HEK293 (cell line): Measurements from ENCODE around the gene STK10.

ENCODE experiments used
- CTCF ChIA-PET: fragments of 350-600 bp; formaldehyde crosslinking; extraction: SDS; loops from one replicate; lab custom pipeline; 2021; ENCODE audit warnings: antibody characterized with exemption; lab: Yijun Ruan, JAX
- POLR2A ChIA-PET: fragments of 300-600 bp; formaldehyde crosslinking; extraction: SDS; loops from one replicate; lab custom pipeline; 2020; ENCODE audit warnings: antibody characterized with exemption, inconsistent platforms; lab: Yijun Ruan, JAX
- H3K27ac ChIP-seq: fragments of 200-500 bp; sonication (Bioruptor generic); 2 replicates; pipeline ENCODE4 v1.5.1; 2014; ENCODE audit warnings: low read depth, low read length, control low read depth, inconsistent platforms; ENCODE audit errors: extremely low read depth
- H3K36me3 ChIP-seq, 2 experiments: fragments of 200-500 bp in 1 of 2; sonication (Bioruptor generic) in 1 of 2; 1 replicate in 1 of 2; 2 replicates in 1 of 2; pipeline ENCODE4 v1.5.1; 2014 to 2017; ENCODE audit warnings: inconsistent platforms in 2 of 2, low read length in 2 of 2; ENCODE audit not compliant: control insufficient read depth in 2 of 2, insufficient read depth in 1 of 2
- H3K4me1 ChIP-seq: fragments of 200-500 bp; sonication (Bioruptor generic); 2 replicates; pipeline ENCODE4 v1.5.1; 2014; ENCODE audit warnings: mild to moderate bottlenecking, low read length, inconsistent platforms; ENCODE audit not compliant: control insufficient read depth, insufficient read depth
- H3K4me3 ChIP-seq: 2 replicates; pipeline ENCODE4 v1.5.1; 2011; ENCODE audit warnings: low read depth, mild to moderate bottlenecking, control low read depth, low read length, moderate library complexity
- H3K9me3 ChIP-seq: fragments of 200-500 bp; sonication (Bioruptor generic); 2 replicates; pipeline ENCODE4 v1.5.1; 2014; ENCODE audit warnings: low read depth, low read length, inconsistent platforms; ENCODE audit not compliant: control insufficient read depth, insufficient read depth
- GFI1B ChIP-seq: fragments of 450-650 bp; formaldehyde crosslinking; IDR thresholded peaks from 2 replicates; pipeline ENCODE4 v1.5.1; 2016; ENCODE audit warnings: missing biosample characterization, missing genetic modification characterization
- OSR2 ChIP-seq: fragments of 450-650 bp; formaldehyde crosslinking; IDR thresholded peaks from 2 replicates; pipeline ENCODE4 v1.5.1; 2016; ENCODE audit warnings: missing biosample characterization, missing genetic modification characterization
- SCRT1 ChIP-seq: fragments of 450-650 bp; formaldehyde crosslinking; IDR thresholded peaks from 2 replicates; pipeline ENCODE4 v1.5.1; 2016; ENCODE audit warnings: missing biosample characterization, missing genetic modification characterization, borderline replicate concordance
- ZNF121 ChIP-seq: fragments of 450-650 bp; formaldehyde crosslinking; IDR thresholded peaks from 2 replicates; pipeline ENCODE4 v1.5.1; 2016; ENCODE audit warnings: missing biosample characterization, missing genetic modification characterization
- ZNF169 ChIP-seq: fragments of 450-650 bp; formaldehyde crosslinking; IDR thresholded peaks from 2 replicates; pipeline ENCODE4 v1.5.1; 2016; ENCODE audit warnings: missing biosample characterization, missing genetic modification characterization
- ZNF202 ChIP-seq: fragments of 450-650 bp; formaldehyde crosslinking; IDR thresholded peaks from 2 replicates; pipeline ENCODE4 v1.5.1; 2016; ENCODE audit warnings: missing biosample characterization, missing genetic modification characterization, borderline replicate concordance
- ZNF394 ChIP-seq: fragments of 450-650 bp; formaldehyde crosslinking; IDR thresholded peaks from 2 replicates; pipeline ENCODE4 v1.5.1; 2016; ENCODE audit warnings: missing biosample characterization, missing genetic modification characterization, mild to moderate bottlenecking, moderate library complexity, borderline replicate concordance
- ZNF473 ChIP-seq: fragments of 450-650 bp; formaldehyde crosslinking; IDR thresholded peaks from 2 replicates; pipeline ENCODE4 v1.5.1; 2017; ENCODE audit warnings: missing biosample characterization, missing genetic modification characterization
- ZNF549 ChIP-seq: fragments of 450-650 bp; IDR thresholded peaks from 2 replicates; pipeline ENCODE4 v1.5.1; 2018; ENCODE audit warnings: missing biosample characterization, missing genetic modification characterization, mild to moderate bottlenecking, inconsistent platforms, moderate library complexity
- ZNF791 ChIP-seq: fragments of 450-650 bp; formaldehyde crosslinking; IDR thresholded peaks from 2 replicates; pipeline ENCODE4 v1.5.1; 2016; ENCODE audit warnings: missing biosample characterization, missing genetic modification characterization
- TF ChIP-seq, protein P1 (sequence below): fragments of 450-650 bp; formaldehyde crosslinking; IDR thresholded peaks from 2 replicates; pipeline ENCODE4 v1.5.1; 2016; ENCODE audit warnings: missing biosample characterization, missing genetic modification characterization
- TF ChIP-seq, protein P2 (sequence below): fragments of 450-650 bp; formaldehyde crosslinking; conservative IDR thresholded peaks from 2 replicates; pipeline ENCODE4 v1.5.1; 2016; ENCODE audit warnings: low read depth, missing biosample characterization, missing genetic modification characterization
- TF ChIP-seq, protein P3 (sequence below): fragments of 450-650 bp; formaldehyde crosslinking; IDR thresholded peaks from 2 replicates; pipeline ENCODE4 v1.5.1; 2016; ENCODE audit warnings: missing biosample characterization, missing genetic modification characterization
- TF ChIP-seq, protein P4 (sequence below): fragments of 450-650 bp; formaldehyde crosslinking; IDR thresholded peaks from 2 replicates; pipeline ENCODE4 v1.5.1; 2017; ENCODE audit warnings: missing biosample characterization, missing genetic modification characterization

STK10 gene

DNA sequence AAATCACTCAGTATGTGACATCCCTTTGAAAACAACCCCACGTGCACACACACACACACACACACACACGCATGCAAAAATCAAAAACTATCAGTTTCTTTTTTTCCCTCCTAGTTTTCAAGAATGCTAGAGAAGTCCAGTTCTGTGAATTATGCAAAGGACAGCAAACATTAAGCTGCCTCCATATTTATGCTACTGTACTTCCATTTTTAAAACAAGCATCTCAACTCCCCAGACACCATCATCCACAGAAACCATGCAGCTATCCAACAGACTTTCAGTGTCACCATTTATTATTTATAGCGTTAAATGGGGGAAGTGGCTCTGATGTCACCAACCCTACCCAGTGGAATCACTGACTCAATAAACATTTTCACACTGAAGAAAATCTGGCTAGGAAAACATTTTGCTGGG, 183.2 kb downstream of the STK10 start (continued):
- TF ChIP-seq, protein P1, sequence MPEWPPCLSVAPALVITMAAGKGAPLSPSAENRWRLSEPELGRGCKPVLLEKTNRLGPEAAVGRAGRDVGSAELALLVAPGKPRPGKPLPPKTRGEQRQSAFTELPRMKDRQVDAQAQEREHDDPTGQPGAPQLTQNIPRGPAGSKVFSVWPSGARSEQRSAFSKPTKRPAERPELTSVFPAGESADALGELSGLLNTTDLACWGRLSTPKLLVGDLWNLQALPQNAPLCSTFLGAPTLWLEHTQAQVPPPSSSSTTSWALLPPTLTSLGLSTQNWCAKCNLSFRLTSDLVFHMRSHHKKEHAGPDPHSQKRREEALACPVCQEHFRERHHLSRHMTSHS (tag by site-specific recombination) = 0 out of 2 replicates have a peak, but pooled peaks have one; percentile 38
- TF ChIP-seq, protein P2, sequence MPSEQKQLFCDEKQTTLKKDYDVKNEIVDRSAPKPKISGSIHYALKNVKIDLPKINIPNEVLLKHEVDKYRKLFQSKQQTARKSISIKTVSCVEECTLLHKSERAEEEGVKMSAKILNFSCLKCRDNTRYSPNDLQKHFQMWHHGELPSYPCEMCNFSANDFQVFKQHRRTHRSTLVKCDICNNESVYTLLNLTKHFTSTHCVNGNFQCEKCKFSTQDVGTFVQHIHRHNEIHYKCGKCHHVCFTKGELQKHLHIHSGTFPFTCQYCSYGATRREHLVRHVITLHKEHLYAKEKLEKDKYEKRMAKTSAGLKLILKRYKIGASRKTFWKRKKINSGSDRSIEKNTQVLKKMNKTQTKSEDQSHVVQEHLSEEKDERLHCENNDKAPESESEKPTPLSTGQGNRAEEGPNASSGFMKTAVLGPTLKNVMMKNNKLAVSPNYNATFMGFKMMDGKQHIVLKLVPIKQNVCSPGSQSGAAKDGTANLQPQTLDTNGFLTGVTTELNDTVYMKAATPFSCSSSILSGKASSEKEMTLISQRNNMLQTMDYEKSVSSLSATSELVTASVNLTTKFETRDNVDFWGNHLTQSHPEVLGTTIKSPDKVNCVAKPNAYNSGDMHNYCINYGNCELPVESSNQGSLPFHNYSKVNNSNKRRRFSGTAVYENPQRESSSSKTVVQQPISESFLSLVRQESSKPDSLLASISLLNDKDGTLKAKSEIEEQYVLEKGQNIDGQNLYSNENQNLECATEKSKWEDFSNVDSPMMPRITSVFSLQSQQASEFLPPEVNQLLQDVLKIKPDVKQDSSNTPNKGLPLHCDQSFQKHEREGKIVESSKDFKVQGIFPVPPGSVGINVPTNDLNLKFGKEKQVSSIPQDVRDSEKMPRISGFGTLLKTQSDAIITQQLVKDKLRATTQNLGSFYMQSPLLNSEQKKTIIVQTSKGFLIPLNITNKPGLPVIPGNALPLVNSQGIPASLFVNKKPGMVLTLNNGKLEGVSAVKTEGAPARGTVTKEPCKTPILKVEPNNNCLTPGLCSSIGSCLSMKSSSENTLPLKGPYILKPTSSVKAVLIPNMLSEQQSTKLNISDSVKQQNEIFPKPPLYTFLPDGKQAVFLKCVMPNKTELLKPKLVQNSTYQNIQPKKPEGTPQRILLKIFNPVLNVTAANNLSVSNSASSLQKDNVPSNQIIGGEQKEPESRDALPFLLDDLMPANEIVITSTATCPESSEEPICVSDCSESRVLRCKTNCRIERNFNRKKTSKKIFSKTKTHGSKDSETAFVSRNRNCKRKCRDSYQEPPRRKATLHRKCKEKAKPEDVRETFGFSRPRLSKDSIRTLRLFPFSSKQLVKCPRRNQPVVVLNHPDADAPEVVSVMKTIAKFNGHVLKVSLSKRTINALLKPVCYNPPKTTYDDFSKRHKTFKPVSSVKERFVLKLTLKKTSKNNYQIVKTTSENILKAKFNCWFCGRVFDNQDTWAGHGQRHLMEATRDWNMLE (tag by site-specific recombination) = no peak
- TF ChIP-seq ZNF394 (tag by site-specific recombination) (no peak), SCRT1 (tag by site-specific recombination) (no peak), ZNF202 (tag by site-specific recombination) (no peak), ZNF169 (no peak), ZNF121 (tag by site-specific recombination) (no peak), ZNF549 (tag by site-specific recombination) (no peak)
- TF ChIP-seq, protein P3, sequence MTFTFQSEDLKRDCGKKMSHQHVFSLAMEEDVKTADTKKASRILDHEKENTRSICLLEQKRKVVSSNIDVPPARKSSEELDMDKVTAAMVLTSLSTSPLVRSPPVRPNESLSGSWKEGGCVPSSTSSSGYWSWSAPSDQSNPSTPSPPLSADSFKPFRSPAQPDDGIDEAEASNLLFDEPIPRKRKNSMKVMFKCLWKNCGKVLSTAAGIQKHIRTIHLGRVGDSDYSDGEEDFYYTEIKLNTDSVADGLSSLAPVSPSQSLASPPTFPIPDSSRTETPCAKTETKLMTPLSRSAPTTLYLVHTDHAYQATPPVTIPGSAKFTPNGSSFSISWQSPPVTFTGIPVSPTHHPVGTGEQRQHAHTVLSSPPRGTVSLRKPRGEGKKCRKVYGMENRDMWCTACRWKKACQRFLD = no peak

DNA sequence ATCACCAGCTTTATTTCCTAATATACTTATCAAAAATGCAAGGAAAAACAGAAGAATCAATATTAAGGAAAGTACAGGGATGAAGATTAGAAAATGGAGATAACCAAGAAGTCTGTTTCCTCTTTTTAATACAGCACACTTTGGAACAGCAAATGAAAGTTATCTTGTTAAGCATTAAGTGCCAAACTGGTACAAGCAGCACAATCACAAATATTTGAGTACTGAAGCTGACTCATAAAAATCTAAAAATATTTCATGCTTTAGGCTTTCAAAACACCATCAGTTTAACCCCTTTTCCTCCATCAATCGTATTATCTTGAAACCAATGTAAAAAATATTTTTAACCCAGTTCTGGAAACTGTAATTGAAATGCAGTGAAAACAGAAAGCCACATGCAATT, 184.3 kb downstream of the STK10 start:
- Histone ChIP-seq H3K4me1 (peaks cover 35% of the 10 kb centered on the region), H3K4me3 (no peak overlapping the region), H3K27ac (no peak overlapping the region), H3K36me3 (no peaks in the 10 kb centered on the region), H3K9me3 (no peaks in the 10 kb centered on the region)
- TF ChIP-seq OSR2 (no peak), ZNF473 (tag by site-specific recombination) (no peak), ZNF791 (tag by site-specific recombination) (no peak), GFI1B (tag by site-specific recombination) (no peak)
- TF ChIP-seq, protein P4, sequence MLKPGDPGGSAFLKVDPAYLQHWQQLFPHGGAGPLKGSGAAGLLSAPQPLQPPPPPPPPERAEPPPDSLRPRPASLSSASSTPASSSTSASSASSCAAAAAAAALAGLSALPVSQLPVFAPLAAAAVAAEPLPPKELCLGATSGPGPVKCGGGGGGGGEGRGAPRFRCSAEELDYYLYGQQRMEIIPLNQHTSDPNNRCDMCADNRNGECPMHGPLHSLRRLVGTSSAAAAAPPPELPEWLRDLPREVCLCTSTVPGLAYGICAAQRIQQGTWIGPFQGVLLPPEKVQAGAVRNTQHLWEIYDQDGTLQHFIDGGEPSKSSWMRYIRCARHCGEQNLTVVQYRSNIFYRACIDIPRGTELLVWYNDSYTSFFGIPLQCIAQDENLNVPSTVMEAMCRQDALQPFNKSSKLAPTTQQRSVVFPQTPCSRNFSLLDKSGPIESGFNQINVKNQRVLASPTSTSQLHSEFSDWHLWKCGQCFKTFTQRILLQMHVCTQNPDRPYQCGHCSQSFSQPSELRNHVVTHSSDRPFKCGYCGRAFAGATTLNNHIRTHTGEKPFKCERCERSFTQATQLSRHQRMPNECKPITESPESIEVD (tag by site-specific recombination) = no peak
- ChIA-PET POLR2A (no interaction called here), CTCF (interaction anchor here (0.6 to 1.5 kb wide), 6 partner anchors 52 to 798 kb away, joined by 3 to 8 read pairs (median 4); partner anchors contain the start of gene STK10)
